ENCODE results near the gene CFAP69. TPM values are rescaled to one million over a fixed set of nuclear protein-coding genes. Genes with fewer than 3 reads are reported as not detected.

Gene CFAP69
- total RNA-seq, 6 experiments from 2014 or later, result 1.7 to 8.2 (median 3.8) TPM

GRCh38 chr7:90274161-90274560 lies 29.2 kb downstream of the CFAP69 start:
- no peaks in the 10 kb centered on the region for H3K27me3 ChIP-seq
- TF ChIP-seq CTCF (IDR thresholded peaks at IDR 0.05) (no peak), POLR2A (IDR thresholded peaks at IDR 0.05) (no peak)
- no peaks in the 10 kb centered on the region for H3K36me3 ChIP-seq
- intact Hi-C loops (cut with DNase I), result no loop called here
- DNase-seq, result no peak
- no peak overlapping the region for H3K4me3 ChIP-seq
- H3K27ac ChIP-seq, result no peak overlapping the region
- peaks cover 0 to 26% (median 8%) of the 10 kb centered on the region in 4 donors for H3K4me1 ChIP-seq
- ATAC-seq, result no peak
- no peaks in the 10 kb centered on the region for H3K9me3 ChIP-seq

- intact Hi-C loops (cut with DNase I), result no loop called here
- Histone ChIP-seq H3K4me1 (peaks cover 0 to 7% (median 0%) of the 10 kb centered on the region in 4 donors), H3K27ac (peak overlapping the region in 1 of 3 donors; percentile 2), H3K9me3 (no peaks in the 10 kb centered on the region), H3K36me3 (no peaks in the 10 kb centered on the region), H3K27me3 (no peaks in the 10 kb centered on the region), H3K4me3 (no peak overlapping the region)
- WGBS (ENCODE audit: insufficient coverage, low coverage, low lambda C conversion rate, missing lambda C conversion rate), result 61% methylated on average over 5 of the region's 5 CpGs
- peak in 3 of 4 donors; percentile 56 to 78 (median 57) for ATAC-seq
- TF ChIP-seq POLR2A (IDR thresholded peaks at IDR 0.05) (no peak), CTCF (IDR thresholded peaks at IDR 0.05) (no peak)
- DNase-seq, result no peak
Measured at GRCh38 chr7:90276033-90276728, 31.2 kb downstream of the CFAP69 start.

GRCh38 chr7:90288154-90288553 lies 43.2 kb downstream of the CFAP69 start:
- H3K4me3 ChIP-seq, result no peak overlapping the region
- 72% methylated on average over 3 of the region's 3 CpGs for WGBS (ENCODE audit: insufficient coverage, low coverage, low lambda C conversion rate, missing lambda C conversion rate)
- intact Hi-C loops (cut with DNase I), result no loop called here
- no peak for DNase-seq
- no peaks in the 10 kb centered on the region for H3K9me3 ChIP-seq
- no peaks in the 10 kb centered on the region for H3K36me3 ChIP-seq
- TF ChIP-seq POLR2A (IDR thresholded peaks at IDR 0.05) (no peak), CTCF (IDR thresholded peaks at IDR 0.05) (no peak)
- H3K27ac ChIP-seq, result no peak overlapping the region
- no peaks in the 10 kb centered on the region for H3K4me1 ChIP-seq
- no peaks in the 10 kb centered on the region for H3K27me3 ChIP-seq
- ATAC-seq, result no peak

GRCh38 chr7:90290244-90291113 lies 45.5 kb downstream of the CFAP69 start:
- Histone ChIP-seq H3K27me3 (no peaks in the 10 kb centered on the region), H3K4me1 (no peaks in the 10 kb centered on the region), H3K27ac (no peak overlapping the region), H3K36me3 (peaks cover 0 to 2% (median 0%) of the 10 kb centered on the region in 4 donors), H3K4me3 (no peak overlapping the region), H3K9me3 (no peaks in the 10 kb centered on the region)
- no peak for DNase-seq
- TF ChIP-seq POLR2A (IDR thresholded peaks at IDR 0.05) (no peak), CTCF (IDR thresholded peaks at IDR 0.05) (no peak)
- WGBS (ENCODE audit: insufficient coverage, low coverage, low lambda C conversion rate, missing lambda C conversion rate), result 80% methylated on average over 3 of the region's 3 CpGs
- no peak for ATAC-seq
- intact Hi-C loops (cut with DNase I), result no loop called here
